ENCODE results near the gene PSORS1C1.

- TF ChIP-seq, protein P1, sequence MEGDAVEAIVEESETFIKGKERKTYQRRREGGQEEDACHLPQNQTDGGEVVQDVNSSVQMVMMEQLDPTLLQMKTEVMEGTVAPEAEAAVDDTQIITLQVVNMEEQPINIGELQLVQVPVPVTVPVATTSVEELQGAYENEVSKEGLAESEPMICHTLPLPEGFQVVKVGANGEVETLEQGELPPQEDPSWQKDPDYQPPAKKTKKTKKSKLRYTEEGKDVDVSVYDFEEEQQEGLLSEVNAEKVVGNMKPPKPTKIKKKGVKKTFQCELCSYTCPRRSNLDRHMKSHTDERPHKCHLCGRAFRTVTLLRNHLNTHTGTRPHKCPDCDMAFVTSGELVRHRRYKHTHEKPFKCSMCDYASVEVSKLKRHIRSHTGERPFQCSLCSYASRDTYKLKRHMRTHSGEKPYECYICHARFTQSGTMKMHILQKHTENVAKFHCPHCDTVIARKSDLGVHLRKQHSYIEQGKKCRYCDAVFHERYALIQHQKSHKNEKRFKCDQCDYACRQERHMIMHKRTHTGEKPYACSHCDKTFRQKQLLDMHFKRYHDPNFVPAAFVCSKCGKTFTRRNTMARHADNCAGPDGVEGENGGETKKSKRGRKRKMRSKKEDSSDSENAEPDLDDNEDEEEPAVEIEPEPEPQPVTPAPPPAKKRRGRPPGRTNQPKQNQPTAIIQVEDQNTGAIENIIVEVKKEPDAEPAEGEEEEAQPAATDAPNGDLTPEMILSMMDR (IDR thresholded peaks at IDR 0.05; ENCODE audit: poor library complexity) = no peak
- no peak for TF ChIP-seq EZH2 (IDR thresholded peaks at IDR 0.05; ENCODE audit: borderline replicate concordance)
Observed at GRCh38 chr6:31143148-31143547, 28.5 kb downstream of the PSORS1C1 start.
